Fibroblast of lung (primary cell): ENCODE results near the gene ATOH8. TPM values are rescaled to one million over a fixed set of nuclear protein-coding genes. Genes with fewer than 3 reads are reported as not detected.

Experiments
- DNase-seq, 2 donors: peaks; one replicate each; pipeline versions ENCODE4 v3.0.0 to v3.0.0-alpha.2; 2010; ENCODE audit warnings: low read depth in 2 of 2
- H2AFZ ChIP-seq: 2 replicates; pipeline ENCODE4 v1.5.1; 2012; ENCODE audit warnings: low read length, control low read depth, inconsistent platforms
- H3K27ac ChIP-seq: 2 replicates; pipeline ENCODE4 v1.5.1; 2011; ENCODE audit warnings: low read length, control low read depth; ENCODE audit not compliant: insufficient read depth
- H3K27me3 ChIP-seq: 2 replicates; pipeline ENCODE4 v1.5.1; 2011; ENCODE audit warnings: mild to moderate bottlenecking, low read length; ENCODE audit not compliant: control insufficient read depth, insufficient read depth
- H3K36me3 ChIP-seq: 2 replicates; pipeline ENCODE4 v1.5.1; 2011; ENCODE audit warnings: low read length; ENCODE audit not compliant: control insufficient read depth, insufficient read depth
- H3K4me1 ChIP-seq: 2 replicates; pipeline ENCODE4 v1.5.1; 2011; ENCODE audit warnings: low read length; ENCODE audit not compliant: control insufficient read depth, insufficient read depth; ENCODE audit errors: extremely low read depth
- H3K4me2 ChIP-seq: 2 replicates; pipeline ENCODE4 v1.5.1; 2011; ENCODE audit warnings: low read length, control low read depth; ENCODE audit not compliant: insufficient read depth; ENCODE audit errors: extremely low read depth
- H3K4me3 ChIP-seq, 4 experiments: fragments of 200-600 bp in 1 of 4; sonication (generic) in 1 of 4; replicated peaks in 1 of 4; 2 replicates each; pipeline ENCODE4 v1.5.1; 2011 to 2016; ENCODE audit warnings: low read length in 4 of 4, low read depth in 3 of 4, mild to moderate bottlenecking in 3 of 4, control low read depth in 2 of 4, inconsistent platforms in 1 of 4, mixed read lengths in 1 of 4; ENCODE audit not compliant: insufficient read depth in 1 of 4; ENCODE audit errors: control extremely low read depth in 1 of 4
- H3K79me2 ChIP-seq: 2 replicates; pipeline ENCODE4 v1.5.1; 2012; ENCODE audit warnings: mild to moderate bottlenecking, low read length, inconsistent platforms; ENCODE audit not compliant: control insufficient read depth, insufficient read depth
- H3K9ac ChIP-seq: 2 replicates; pipeline ENCODE4 v1.5.1; 2011; ENCODE audit warnings: mild to moderate bottlenecking, low read length, control low read depth; ENCODE audit not compliant: insufficient read depth
- H3K9me3 ChIP-seq: 2 replicates; pipeline ENCODE4 v1.5.1; 2012; ENCODE audit warnings: low read depth, low read length; ENCODE audit not compliant: control insufficient read depth, insufficient read depth
- H4K20me1 ChIP-seq: 2 replicates; pipeline ENCODE4 v1.5.1; 2011; ENCODE audit warnings: low read length; ENCODE audit not compliant: control insufficient read depth, insufficient read depth; ENCODE audit errors: extremely low read depth
- CTCF ChIP-seq, 2 donors: IDR thresholded peaks in 1 of 2; conservative IDR thresholded peaks in 1 of 2; 1 replicate in 1 of 2; 2 replicates in 1 of 2; pipeline ENCODE4 v1.5.1; 2011 to 2012; ENCODE audit warnings: low read length in 2 of 2, control low read depth in 1 of 2, inconsistent platforms in 1 of 2, low read depth in 1 of 2, mild to moderate bottlenecking in 1 of 2
- EZH2 ChIP-seq: IDR thresholded peaks from 2 replicates; pipeline ENCODE4 v1.5.1; 2012; ENCODE audit warnings: low read length, control low read depth, mild to moderate bottlenecking; ENCODE audit errors: missing control alignments
- polyA plus RNA-seq, 2 donors: library from polyadenylated mRNA; depleted of rRNA in 1 of 2; stranded (reverse) in 1 of 2; unstranded in 1 of 2; fragments of >200 nt; gene quantifications; 2 replicates each; pipeline ENCODE4 v1.2.1, GENCODE V29; 2011 to 2012; ENCODE audit warnings: missing spikeins in 1 of 2
- total RNA-seq: library from RNA; depleted of rRNA; stranded (reverse); fragments of >200 nt; gene quantifications from 2 replicates; pipeline ENCODE4 v1.2.1, GENCODE V29; 2014

The ATOH8 gene
- total and polyA plus RNA-seq, 2 donors (not counting 1 experiment from before 2014, with no cell fraction given) = 5.6 to 19.2 TPM

- Histone ChIP-seq H3K27me3 (no peaks in the 10 kb centered on the region), H3K79me2 (peaks cover 7% of the 10 kb centered on the region), H3K9ac (no peak overlapping the region), H3K27ac (peak overlapping the region; percentile 83), H3K4me1 (peaks cover 29% of the 10 kb centered on the region), H3K4me3 (no peak overlapping the region), H4K20me1 (no peaks in the 10 kb centered on the region), H3K36me3 (peaks cover 5% of the 10 kb centered on the region), H3K9me3 (no peaks in the 10 kb centered on the region), H2AFZ (no peak overlapping the region), H3K4me2 (no peak overlapping the region)
- no peak for DNase-seq
- TF ChIP-seq EZH2 (no peak), CTCF (conservative IDR thresholded peaks at IDR 0.05 in 1 of 2, IDR thresholded peaks at IDR 0.05 in 1 of 2; ENCODE audit: low read depth in 1 of 2, low read length in 2 of 2) (no peak)
These were observed 17.1 kb downstream of the ATOH8 start for GRCh38 chr2:85770786-85771409.

GRCh38 chr2:85771486-85771885 lies 17.7 kb downstream of the ATOH8 start:
- Histone ChIP-seq H3K79me2 (peaks cover 7% of the 10 kb centered on the region), H3K9me3 (no peaks in the 10 kb centered on the region), H3K4me3 (no peak overlapping the region), H3K27me3 (no peaks in the 10 kb centered on the region), H2AFZ (no peak overlapping the region), H4K20me1 (no peaks in the 10 kb centered on the region), H3K36me3 (peaks cover 4% of the 10 kb centered on the region), H3K27ac (peak overlapping the region; percentile 83), H3K4me1 (peaks cover 29% of the 10 kb centered on the region), H3K9ac (peak overlapping the region; percentile 49), H3K4me2 (peak overlapping the region; percentile 1)
- no peak for DNase-seq
- no peak for TF ChIP-seq EZH2
- TF ChIP-seq CTCF (conservative IDR thresholded peaks at IDR 0.05 in 1 of 2, IDR thresholded peaks at IDR 0.05 in 1 of 2; ENCODE audit: low read depth in 1 of 2, low read length in 2 of 2) = no peak

- Histone ChIP-seq H2AFZ (no peak overlapping the region), H3K4me3 (peak overlapping the region in 3 of 4 experiments; percentile 30 to 31 (median 30)), H3K27me3 (no peaks in the 10 kb centered on the region), H3K9me3 (no peaks in the 10 kb centered on the region), H3K9ac (peak overlapping the region; percentile 49), H3K27ac (peak overlapping the region; percentile 97), H3K4me1 (peaks cover 30% of the 10 kb centered on the region), H3K36me3 (peaks cover 4% of the 10 kb centered on the region), H4K20me1 (no peaks in the 10 kb centered on the region), H3K79me2 (peaks cover 7% of the 10 kb centered on the region), H3K4me2 (peak overlapping the region; percentile 1)
- TF ChIP-seq CTCF (conservative IDR thresholded peaks at IDR 0.05 in 1 of 2, IDR thresholded peaks at IDR 0.05 in 1 of 2; ENCODE audit: low read depth in 1 of 2, low read length in 2 of 2) (peak; percentile 14 to 31), EZH2 (no peak)
- peak; percentile 99 to 100 for DNase-seq
These were observed 18.4 kb downstream of the ATOH8 start for GRCh38 chr2:85772019-85772745.
